Naive B cell (primary cell): Measurements from ENCODE around the gene ASCC1. TPM values are rescaled to one million over a fixed set of nuclear protein-coding genes. Genes with fewer than 3 reads are reported as not detected.
"Not testable (repeated sequence)": the region's sequence is repeated elsewhere in the genome, so short reads cannot be mapped to it uniquely, and the experiment has no call there.

Experiments
- ATAC-seq, 2 donors: fragments of 150-1000 bp; cut with Tn5 transposase; 2 replicates each; pipeline ENCODE4 v1.10.0; 2021; ENCODE audit warnings: low read depth in 2 of 2, mild to moderate bottlenecking in 2 of 2, moderate library complexity in 2 of 2
- DNase-seq: peaks from one replicate; pipeline ENCODE4 v3.0.0; 2022
- H3K27ac Mint-ChIP-seq, 6 donors: one replicate each; pipeline ENCODE4 v1.8.0; 2020 to 2022; ENCODE audit warnings: mild to moderate bottlenecking in 6 of 6, mixed read lengths in 6 of 6, moderate library complexity in 5 of 6, inconsistent platforms in 2 of 6
- H3K27me3 Mint-ChIP-seq, 3 donors: one replicate each; pipeline ENCODE4 v1.8.0; 2021 to 2022; ENCODE audit warnings: mixed read lengths in 3 of 3, mild to moderate bottlenecking in 1 of 3
- H3K36me3 Mint-ChIP-seq, 2 donors: one replicate each; pipeline ENCODE4 v1.8.0; 2020 to 2022; ENCODE audit warnings: mixed read lengths in 2 of 2, inconsistent platforms in 1 of 2, mild to moderate bottlenecking in 1 of 2
- H3K4me1 Mint-ChIP-seq, 3 donors: one replicate each; pipeline ENCODE4 v1.8.0; 2020 to 2022; ENCODE audit warnings: mixed read lengths in 3 of 3, inconsistent platforms in 1 of 3, mild to moderate bottlenecking in 1 of 3, moderate library complexity in 1 of 3
- H3K4me3 Mint-ChIP-seq, 8 donors: one replicate each; pipeline ENCODE4 v1.8.0; 2020 to 2022; ENCODE audit warnings: mild to moderate bottlenecking in 8 of 8, mixed read lengths in 8 of 8, moderate library complexity in 8 of 8, inconsistent platforms in 2 of 8
- H3K9me3 Mint-ChIP-seq, 7 donors: one replicate each; pipeline ENCODE4 v1.8.0; 2020 to 2022; ENCODE audit warnings: mixed read lengths in 7 of 7, mild to moderate bottlenecking in 5 of 7, inconsistent platforms in 2 of 7, moderate library complexity in 1 of 7
- polyA plus RNA-seq, 6 donors: library from polyadenylated mRNA; unstranded; fragments of 300-500 nt; fragmentation: Illumina TruSeq; gene quantifications; one replicate each; pipeline ENCODE4 v1.2.3, GENCODE V29; 2021; ENCODE audit warnings: low read depth in 6 of 6

Gene ASCC1
- polyA plus RNA-seq, 6 donors from 2014 or later: 43.8 to 69.0 (median 48.4) TPM

DNA sequence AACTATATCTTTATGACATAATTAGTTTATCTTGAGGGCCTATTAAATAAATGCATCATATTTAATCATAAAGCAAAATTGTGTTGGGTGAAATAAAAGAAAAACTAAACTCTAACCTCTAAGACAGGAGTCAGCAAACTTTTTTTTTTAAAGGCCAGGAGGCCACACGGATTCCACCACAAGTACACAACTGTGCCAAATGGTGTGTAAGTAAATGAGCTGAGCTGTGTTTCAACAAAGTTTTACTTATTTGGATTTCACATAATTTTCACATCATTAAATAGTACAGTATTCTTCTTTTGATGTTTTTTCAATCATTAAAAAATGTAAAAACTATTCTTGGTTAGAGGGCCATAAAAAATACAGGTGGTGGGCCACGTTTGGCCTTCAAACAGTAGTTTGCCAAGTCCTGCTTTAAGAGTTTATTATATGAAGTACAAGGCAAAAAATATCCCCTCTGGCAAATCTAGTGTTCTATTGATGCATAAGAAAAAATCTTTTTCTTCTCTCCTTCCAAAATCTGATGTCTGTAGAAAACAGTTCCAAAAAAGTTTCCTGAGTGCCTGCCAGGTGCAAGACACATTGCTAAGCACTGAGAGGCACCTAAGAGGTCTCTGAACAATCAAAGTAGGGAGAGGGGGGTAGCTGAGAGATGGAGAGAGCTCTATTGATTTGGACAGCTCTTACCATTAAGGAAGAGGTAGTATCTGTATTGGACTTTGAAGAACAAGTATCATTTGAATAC, 101.2 kb downstream of the ASCC1 start:
- Mint-ChIP-seq H3K27me3 (no peaks in the 10 kb centered on the region), H3K9me3 (peaks cover 3 to 8% (median 6%) of the 10 kb centered on the region in 7 donors), H3K4me1 (peaks cover 3 to 10% (median 4%) of the 10 kb centered on the region in 3 donors), H3K27ac (peak overlapping the region in 2 of 6 donors; percentile 16 to 17), H3K4me3 (no peak overlapping the region), H3K36me3 (peaks cover 31 to 38% of the 10 kb centered on the region in 2 donors)
- ATAC-seq: no peak
- DNase-seq: no peak

DNA sequence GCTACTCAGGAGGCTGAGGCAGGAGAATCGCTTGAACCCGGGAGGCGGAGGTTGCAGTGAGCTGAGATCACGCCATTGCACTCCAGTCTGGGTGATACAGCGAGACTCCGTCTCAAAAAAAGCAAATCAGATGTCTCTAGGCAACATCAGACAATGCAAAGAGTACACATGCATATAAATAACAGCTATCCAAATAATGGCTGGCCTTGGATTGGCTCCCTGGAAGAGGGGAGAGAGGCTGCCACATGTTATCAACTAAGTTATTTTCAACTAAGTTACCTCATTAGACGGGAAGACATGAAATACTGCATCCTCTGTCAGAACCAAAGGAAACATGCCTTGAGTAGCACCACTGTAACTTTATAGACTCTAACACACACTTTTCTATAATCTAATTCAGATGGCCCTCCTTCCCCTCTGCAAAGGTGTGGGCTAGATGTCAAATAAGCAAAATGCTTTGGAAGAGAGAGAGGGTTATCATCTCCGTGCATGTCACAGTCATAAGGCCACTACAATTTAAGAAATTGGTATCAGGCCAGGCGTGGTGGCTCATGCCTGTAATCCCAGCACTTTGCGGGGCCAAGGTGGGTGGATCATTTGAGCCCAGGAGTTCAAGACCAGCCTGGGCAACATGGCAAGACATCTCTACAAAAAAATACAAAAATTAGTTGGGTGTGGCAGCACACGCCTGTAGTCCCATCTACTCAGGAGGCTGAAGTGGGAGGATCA, 105.2 kb downstream of the ASCC1 start:
- DNase-seq (no peak), ATAC-seq (no peak)
- peaks cover 27 to 38% (median 37%) of the 10 kb centered on the region in 3 donors for H3K4me1 Mint-ChIP-seq
- peak overlapping the region in 2 of 6 donors; percentile 19 to 22 for H3K27ac Mint-ChIP-seq
- H3K4me3 Mint-ChIP-seq: peak overlapping the region in 1 of 8 donors; percentile 20
- no peaks in the 10 kb centered on the region for H3K27me3 Mint-ChIP-seq
- peaks cover 0 to 2% (median 0%) of the 10 kb centered on the region in 7 donors for H3K9me3 Mint-ChIP-seq
- H3K36me3 Mint-ChIP-seq: peaks cover 16 to 17% of the 10 kb centered on the region in 2 donors

DNA sequence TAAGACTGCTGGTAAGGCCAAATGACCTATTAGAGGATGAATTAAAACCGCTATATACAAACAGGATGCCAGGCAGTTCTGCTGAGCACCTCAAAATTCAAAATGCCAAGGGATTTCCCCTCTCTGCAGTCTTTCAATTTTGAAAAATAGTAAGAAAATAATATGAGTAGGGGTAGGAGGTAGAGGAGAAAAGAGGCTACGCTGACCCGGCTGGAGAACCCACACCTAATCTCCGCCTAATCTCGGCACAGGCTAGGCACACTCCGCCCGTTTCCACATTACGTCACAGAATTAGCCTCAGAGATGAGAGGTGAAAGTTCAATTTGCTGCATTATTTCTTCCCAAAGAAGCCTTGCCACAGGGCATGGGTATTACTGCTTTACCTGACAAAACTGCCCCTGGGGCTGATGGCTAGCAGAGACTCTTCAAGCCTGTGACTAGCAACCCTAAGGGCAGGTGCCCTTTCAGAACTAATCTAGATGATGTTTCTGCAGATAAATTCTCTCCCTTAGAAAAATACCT, 106.4 kb downstream of the ASCC1 start:
- DNase-seq (no peak), ATAC-seq (no peak)
- Mint-ChIP-seq H3K4me3 (no peak overlapping the region), H3K27me3 (no peaks in the 10 kb centered on the region), H3K4me1 (peaks cover 27 to 40% (median 37%) of the 10 kb centered on the region in 3 donors), H3K36me3 (peaks cover 8 to 9% of the 10 kb centered on the region in 2 donors), H3K27ac (peak overlapping the region in 4 of 6 donors; percentile 39 to 77 (median 60)), H3K9me3 (no peaks in the 10 kb centered on the region)

DNA sequence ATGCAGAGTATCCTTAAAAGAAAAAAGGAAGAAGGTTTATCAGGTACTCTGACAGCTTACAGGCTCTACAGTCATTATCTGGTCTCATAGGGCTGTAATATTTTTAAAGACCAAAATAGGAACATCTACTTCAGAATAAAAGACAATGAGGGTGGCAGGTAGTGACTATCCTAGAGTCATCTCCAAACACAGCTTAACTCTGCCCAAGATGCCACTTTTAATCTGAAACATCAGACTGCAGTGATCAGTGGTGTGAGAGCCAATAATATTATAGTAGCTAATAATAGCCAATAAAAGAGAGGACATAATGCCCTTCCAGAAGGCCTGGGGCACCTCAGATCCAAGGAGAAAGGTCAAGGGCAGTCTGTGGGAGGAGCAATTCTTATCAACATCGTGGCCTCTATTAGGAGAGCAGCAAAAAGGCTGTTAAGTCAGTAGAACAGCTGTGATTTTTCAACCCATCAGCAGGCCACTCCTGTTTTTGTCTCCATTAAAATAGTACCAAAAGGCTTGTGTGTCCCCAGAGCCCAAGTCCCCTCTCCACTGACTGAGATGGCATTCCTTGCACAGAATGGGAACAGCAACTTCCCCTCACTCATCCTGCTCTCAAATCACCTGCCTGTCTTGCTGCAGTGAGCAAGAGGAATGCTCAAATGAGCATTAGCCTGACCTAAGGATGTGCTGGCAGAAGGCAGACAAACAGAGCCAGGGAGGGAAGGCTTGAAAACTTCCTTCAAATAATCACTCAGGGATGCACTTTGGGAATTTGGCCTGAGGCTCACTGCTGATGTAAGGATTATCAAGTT, 107.0 kb downstream of the ASCC1 start:
- DNase-seq (no peak), ATAC-seq (peak in 1 of 2 donors; percentile 12)
- peak overlapping the region; percentile 66 to 84 (median 76) for H3K27ac Mint-ChIP-seq
- H3K9me3 Mint-ChIP-seq: no peaks in the 10 kb centered on the region
- H3K4me3 Mint-ChIP-seq: no peak overlapping the region
- H3K36me3 Mint-ChIP-seq: peaks cover 8 to 12% of the 10 kb centered on the region in 2 donors
- H3K27me3 Mint-ChIP-seq: no peaks in the 10 kb centered on the region
- peaks cover 27 to 40% (median 37%) of the 10 kb centered on the region in 3 donors for H3K4me1 Mint-ChIP-seq

DNA sequence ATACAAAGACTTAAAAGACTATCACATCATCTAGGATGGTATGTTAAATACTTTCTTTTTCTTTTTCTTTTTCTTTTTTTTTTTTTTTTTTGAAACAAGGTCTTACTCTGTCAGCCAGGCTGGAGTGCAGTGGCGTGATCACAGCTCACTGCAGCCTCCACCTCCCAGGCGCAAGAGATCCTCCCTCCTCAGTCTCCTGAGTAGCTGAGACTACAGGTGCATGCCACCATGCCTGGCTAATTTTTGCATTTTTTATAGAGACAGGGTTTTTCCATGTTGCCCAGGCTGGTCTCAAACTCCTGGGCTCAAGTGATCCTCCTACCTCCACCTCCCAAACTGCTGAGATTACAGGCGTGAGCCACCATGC, 108.1 kb downstream of the ASCC1 start:
- not testable (repeated sequence) for DNase-seq, ATAC-seq, H3K27me3 Mint-ChIP-seq, H3K9me3 Mint-ChIP-seq
- H3K36me3 Mint-ChIP-seq: peaks cover 3 to 19% of the 10 kb centered on the region in 2 donors
- H3K27ac Mint-ChIP-seq: peak overlapping the region in 5 of 6 donors; percentile 15 to 86 (median 61)
- peaks cover 27 to 40% (median 37%) of the 10 kb centered on the region in 3 donors for H3K4me1 Mint-ChIP-seq
- peak overlapping the region in 3 of 8 donors; percentile 10 to 37 (median 25) for H3K4me3 Mint-ChIP-seq

DNA sequence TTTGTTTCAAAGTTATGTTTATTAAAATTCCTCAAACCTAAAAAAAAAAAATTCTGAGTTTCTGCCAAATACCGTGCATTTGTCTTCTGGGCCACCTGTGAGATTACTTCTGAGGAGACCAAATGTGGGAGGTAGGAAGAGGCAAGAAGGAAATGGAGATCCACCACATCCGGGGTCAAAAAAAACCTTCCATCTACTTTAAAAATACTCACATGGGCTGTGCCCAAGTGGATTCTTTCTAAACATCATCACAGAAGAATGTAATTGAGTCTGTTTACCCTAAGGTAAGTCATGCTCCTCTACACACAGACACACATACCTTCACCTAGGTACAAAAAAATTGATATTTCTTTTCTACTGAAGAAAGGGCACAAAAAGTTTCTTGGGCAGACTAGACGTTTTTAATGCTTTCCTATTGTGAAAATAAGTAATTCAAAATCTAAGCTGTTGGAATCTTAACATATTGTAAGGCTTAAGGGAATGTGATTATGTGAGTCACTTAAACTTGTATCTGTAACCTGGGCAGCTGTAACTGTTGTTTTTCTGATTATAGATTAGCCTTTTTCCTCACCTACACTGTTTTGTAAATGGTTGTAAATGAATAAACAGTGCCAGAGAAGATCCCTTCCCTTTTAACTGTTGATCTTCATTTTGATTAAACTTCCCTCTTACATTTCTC, 108.6 kb downstream of the ASCC1 start:
- peaks cover 27 to 40% (median 37%) of the 10 kb centered on the region in 3 donors for H3K4me1 Mint-ChIP-seq
- ATAC-seq (peak in 1 of 2 donors; percentile 50), DNase-seq (no peak)
- H3K36me3 Mint-ChIP-seq: peaks cover 0 to 20% of the 10 kb centered on the region in 2 donors
- peak overlapping the region in 4 of 8 donors; percentile 5 to 37 (median 24) for H3K4me3 Mint-ChIP-seq
- H3K27ac Mint-ChIP-seq: peak overlapping the region in 3 of 6 donors; percentile 12 to 59 (median 25)
- no peaks in the 10 kb centered on the region for H3K27me3 Mint-ChIP-seq
- H3K9me3 Mint-ChIP-seq: no peaks in the 10 kb centered on the region

DNA sequence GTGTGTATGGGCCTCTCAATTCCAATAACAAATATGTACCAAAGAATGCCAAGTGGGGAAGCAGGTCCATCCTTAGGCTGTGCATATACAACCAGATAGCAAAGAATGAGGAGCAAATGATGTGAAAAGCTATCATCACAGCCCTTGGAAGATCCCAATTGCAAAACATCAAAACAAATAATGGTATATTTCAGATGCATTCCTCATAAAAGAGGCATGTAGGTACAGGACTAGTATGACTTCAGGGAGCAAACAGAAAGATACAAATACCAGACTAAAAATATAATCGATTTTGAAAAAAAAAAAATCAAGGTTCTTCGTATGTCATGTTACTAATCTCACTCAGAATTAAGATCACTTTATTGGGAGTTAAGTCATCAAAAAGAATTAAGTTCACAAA, 109.2 kb downstream of the ASCC1 start:
- Mint-ChIP-seq H3K4me1 (peaks cover 27 to 40% (median 37%) of the 10 kb centered on the region in 3 donors), H3K36me3 (peaks cover 4 to 21% of the 10 kb centered on the region in 2 donors), H3K27ac (peak overlapping the region in 4 of 6 donors; percentile 52 to 84 (median 66)), H3K9me3 (no peaks in the 10 kb centered on the region), H3K27me3 (no peaks in the 10 kb centered on the region), H3K4me3 (peak overlapping the region in 3 of 8 donors; percentile 5 to 37 (median 13))
- DNase-seq (no peak), ATAC-seq (no peak)

DNA sequence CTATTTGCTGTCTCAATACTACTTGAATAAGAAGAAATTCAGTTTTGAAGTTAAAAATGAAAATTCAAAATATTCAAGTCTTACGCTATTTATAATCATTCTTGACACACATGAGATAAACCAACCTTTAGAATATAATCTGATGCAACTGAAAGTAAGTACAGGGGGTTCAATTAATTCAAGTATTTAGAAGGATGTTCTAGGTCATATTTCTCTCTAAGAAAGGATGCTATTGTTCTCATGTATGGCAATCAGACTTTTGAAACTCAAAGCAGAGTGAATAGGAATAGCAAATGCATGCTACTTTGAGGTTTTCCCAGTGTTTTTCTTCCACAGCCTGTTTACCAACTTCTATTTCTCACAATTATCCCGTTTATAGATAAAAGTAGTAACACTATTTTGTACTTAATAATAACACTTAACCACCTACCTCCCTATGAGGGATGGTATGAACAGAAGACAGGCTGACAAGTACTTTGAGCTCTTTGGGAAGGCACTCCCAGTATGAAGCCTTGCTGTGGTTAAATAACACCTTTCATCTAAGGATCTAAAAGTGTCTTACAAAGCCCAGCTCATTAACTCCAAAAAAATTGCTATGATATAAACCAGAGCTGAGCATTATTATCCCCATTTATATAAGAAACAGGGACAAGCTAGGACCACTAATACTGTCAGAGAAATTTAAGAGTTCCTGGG, 109.8 kb downstream of the ASCC1 start:
- Mint-ChIP-seq H3K9me3 (no peaks in the 10 kb centered on the region), H3K27me3 (no peaks in the 10 kb centered on the region), H3K36me3 (peaks cover 10 to 27% of the 10 kb centered on the region in 2 donors), H3K27ac (peak overlapping the region in 5 of 6 donors; percentile 52 to 84 (median 66)), H3K4me1 (peaks cover 27 to 40% (median 37%) of the 10 kb centered on the region in 3 donors), H3K4me3 (peak overlapping the region in 3 of 8 donors; percentile 5 to 25 (median 13))
- ATAC-seq (no peak), DNase-seq (no peak)

DNA sequence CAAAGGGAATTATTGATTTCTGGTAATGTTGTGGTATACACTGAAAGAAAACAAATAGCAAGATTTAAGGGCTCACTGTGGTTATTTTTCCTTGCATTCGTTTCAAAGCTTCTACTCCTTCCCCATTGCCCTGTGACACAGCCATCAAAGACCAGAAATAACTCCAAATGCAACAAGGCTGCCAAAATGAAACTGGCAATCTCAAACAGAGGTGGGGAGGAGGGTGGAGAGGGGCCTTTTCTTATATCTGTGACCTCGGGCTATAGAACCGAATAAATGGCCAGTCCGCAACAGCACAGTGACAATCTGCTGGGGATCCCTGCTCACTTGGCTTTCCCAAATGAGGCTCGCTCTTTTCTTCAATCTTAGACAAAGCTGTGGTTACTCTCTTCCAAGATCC, 110.4 kb downstream of the ASCC1 start:
- peaks cover 16 to 32% of the 10 kb centered on the region in 2 donors for H3K36me3 Mint-ChIP-seq
- H3K9me3 Mint-ChIP-seq: no peaks in the 10 kb centered on the region
- H3K27me3 Mint-ChIP-seq: no peaks in the 10 kb centered on the region
- peaks cover 27 to 40% (median 37%) of the 10 kb centered on the region in 3 donors for H3K4me1 Mint-ChIP-seq
- no peak for ATAC-seq
- H3K27ac Mint-ChIP-seq: peak overlapping the region in 2 of 6 donors; percentile 59 to 66
- no peak for DNase-seq
- H3K4me3 Mint-ChIP-seq: no peak overlapping the region

DNA sequence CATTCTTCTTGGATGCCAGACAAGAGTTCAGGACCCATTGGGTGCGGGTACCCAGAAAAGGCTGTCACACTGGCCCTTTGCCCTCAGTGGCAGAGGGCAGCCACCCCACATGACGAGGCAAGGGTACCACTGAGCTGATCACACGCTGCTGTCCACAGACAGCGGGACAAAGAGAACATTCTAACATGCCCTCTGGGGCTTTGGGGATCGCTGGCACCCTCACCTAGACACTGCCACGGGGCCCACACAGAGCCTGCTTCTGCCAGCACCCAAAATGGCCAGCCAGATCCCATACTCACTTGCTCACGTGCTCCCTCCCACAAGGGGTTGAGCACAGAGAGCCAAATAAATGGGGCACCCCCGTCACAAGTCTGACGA, 111.0 kb downstream of the ASCC1 start:
- Mint-ChIP-seq H3K36me3 (peaks cover 17 to 32% of the 10 kb centered on the region in 2 donors), H3K4me3 (peak overlapping the region in 1 of 8 donors; percentile 59), H3K27me3 (no peaks in the 10 kb centered on the region), H3K9me3 (no peaks in the 10 kb centered on the region), H3K27ac (peak overlapping the region in 1 of 6 donors; percentile 38), H3K4me1 (peaks cover 25 to 39% (median 34%) of the 10 kb centered on the region in 3 donors)
- ATAC-seq (no peak), DNase-seq (no peak)

DNA sequence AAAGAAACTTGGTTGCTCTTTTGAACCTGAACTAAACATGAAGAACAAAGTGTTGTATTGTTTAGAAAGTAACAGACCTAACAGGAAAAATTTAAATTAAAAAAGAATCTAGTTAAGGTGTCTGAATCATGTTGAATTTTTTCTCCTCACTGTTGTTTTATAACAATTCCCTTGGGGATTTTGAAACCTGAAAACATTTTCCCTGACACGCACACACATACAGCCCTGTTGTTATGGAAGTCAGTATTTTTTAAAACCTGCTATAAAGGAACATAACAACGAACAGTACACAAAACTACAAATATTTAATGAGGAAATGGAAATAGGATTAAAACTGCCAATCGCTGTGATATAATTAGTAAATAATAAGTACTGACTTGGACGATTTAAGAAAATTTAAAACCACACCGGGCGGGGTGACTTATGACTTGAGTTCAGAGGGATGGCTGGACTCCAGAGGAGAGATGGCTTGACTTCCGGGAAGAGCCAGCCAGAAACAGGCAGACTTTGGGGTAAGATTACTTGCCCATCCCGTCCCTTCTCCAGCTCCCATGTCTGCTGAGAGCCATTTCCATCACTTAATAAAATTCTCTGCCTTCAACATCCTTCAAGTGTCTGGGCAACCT, 111.5 kb downstream of the ASCC1 start:
- Mint-ChIP-seq H3K4me1 (peaks cover 22 to 34% (median 29%) of the 10 kb centered on the region in 3 donors), H3K27ac (peak overlapping the region in 1 of 6 donors; percentile 16), H3K4me3 (no peak overlapping the region), H3K36me3 (peaks cover 17 to 32% of the 10 kb centered on the region in 2 donors), H3K9me3 (no peaks in the 10 kb centered on the region), H3K27me3 (no peaks in the 10 kb centered on the region)
- ATAC-seq (no peak), DNase-seq (no peak)

DNA sequence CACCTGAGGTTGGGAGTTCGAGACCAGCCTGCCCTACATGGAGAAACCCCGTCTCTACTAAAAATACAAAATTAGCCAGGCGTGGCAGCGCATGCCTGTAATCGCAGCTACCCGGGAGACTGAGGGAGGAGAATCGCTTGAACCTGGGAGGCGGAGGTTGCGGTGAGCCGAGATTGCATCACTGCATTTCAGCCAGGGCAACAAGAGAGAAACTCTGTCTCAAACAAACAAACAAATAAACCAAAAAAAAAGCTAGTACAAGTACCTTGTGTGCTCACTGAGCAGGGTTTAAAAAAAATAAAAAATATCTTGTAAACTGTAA, 116.5 kb downstream of the ASCC1 start:
- Mint-ChIP-seq H3K9me3 (no peaks in the 10 kb centered on the region), H3K27me3 (no peaks in the 10 kb centered on the region), H3K27ac (peak overlapping the region in 1 of 6 donors; percentile 45), H3K36me3 (peaks cover 25 to 41% of the 10 kb centered on the region in 2 donors), H3K4me1 (no peaks in the 10 kb centered on the region), H3K4me3 (no peak overlapping the region)
- ATAC-seq (no peak), DNase-seq (no peak)
